Measurements from ENCODE around the gene TMEM41A. TPM values are rescaled to one million over a fixed set of nuclear protein-coding genes. Genes with fewer than 3 reads are reported as not detected.

The TMEM41A gene
- total RNA-seq, 1 donor from 2014 or later = 15.9 TPM

- H3K36me3 Mint-ChIP-seq (ENCODE audit: low read depth) = no peaks in the 10 kb centered on the region
- peaks cover 4% of the 10 kb centered on the region for H3K27me3 Mint-ChIP-seq (ENCODE audit: low read depth)
- no peak for DNase-seq (ENCODE audit: low spot score)
- H3K4me3 Mint-ChIP-seq (ENCODE audit: unreplicated experiment) = no peak overlapping the region
- no peak for TF ChIP-seq CTCF (IDR thresholded peaks at IDR 0.05)
- no peaks in the 10 kb centered on the region for H3K4me1 Mint-ChIP-seq (ENCODE audit: low read depth)
- H3K9me3 Mint-ChIP-seq (ENCODE audit: low read depth) = no peaks in the 10 kb centered on the region
- H3K27ac Mint-ChIP-seq (ENCODE audit: unreplicated experiment) = no peak overlapping the region
These were observed 9.0 kb upstream of the TMEM41A start for GRCh38 chr3:185507883-185508282.

- Mint-ChIP-seq H3K27ac (ENCODE audit: unreplicated experiment) (no peak overlapping the region), H3K4me3 (ENCODE audit: unreplicated experiment) (no peak overlapping the region), H3K27me3 (ENCODE audit: low read depth) (peaks cover 8% of the 10 kb centered on the region), H3K9me3 (ENCODE audit: low read depth) (no peaks in the 10 kb centered on the region), H3K36me3 (ENCODE audit: low read depth) (no peaks in the 10 kb centered on the region), H3K4me1 (ENCODE audit: low read depth) (no peaks in the 10 kb centered on the region)
- DNase-seq (ENCODE audit: low spot score) = no peak
- TF ChIP-seq CTCF (IDR thresholded peaks at IDR 0.05) = no peak
These were observed 5.8 kb upstream of the TMEM41A start for GRCh38 chr3:185504636-185505035.

GRCh38 chr3:185503521-185503920 is 4.7 kb upstream of the TMEM41A start:
- Mint-ChIP-seq H3K4me1 (ENCODE audit: low read depth) (peaks cover 4% of the 10 kb centered on the region), H3K36me3 (ENCODE audit: low read depth) (no peaks in the 10 kb centered on the region), H3K27ac (ENCODE audit: unreplicated experiment) (no peak overlapping the region)

GRCh38 chr3:185502987-185503386 is 4.2 kb upstream of the TMEM41A start:
- DNase-seq (ENCODE audit: low spot score) = no peak
- H3K27me3 Mint-ChIP-seq (ENCODE audit: low read depth) = peaks cover 8% of the 10 kb centered on the region
- H3K36me3 Mint-ChIP-seq (ENCODE audit: low read depth) = no peaks in the 10 kb centered on the region
- no peak for TF ChIP-seq CTCF (IDR thresholded peaks at IDR 0.05)
- H3K4me1 Mint-ChIP-seq (ENCODE audit: low read depth) = peaks cover 7% of the 10 kb centered on the region
- H3K9me3 Mint-ChIP-seq (ENCODE audit: low read depth) = no peaks in the 10 kb centered on the region
- H3K4me3 Mint-ChIP-seq (ENCODE audit: unreplicated experiment) = no peak overlapping the region
- H3K27ac Mint-ChIP-seq (ENCODE audit: unreplicated experiment) = no peak overlapping the region

More at GRCh38 chr3:185503521-185503920, 4.7 kb upstream of the TMEM41A start:
- no peak for TF ChIP-seq CTCF (IDR thresholded peaks at IDR 0.05)
- no peak for DNase-seq (ENCODE audit: low spot score)
- H3K9me3 Mint-ChIP-seq (ENCODE audit: low read depth) = no peaks in the 10 kb centered on the region
- H3K27me3 Mint-ChIP-seq (ENCODE audit: low read depth) = peaks cover 8% of the 10 kb centered on the region
- no peak overlapping the region for H3K4me3 Mint-ChIP-seq (ENCODE audit: unreplicated experiment)

- Mint-ChIP-seq H3K27ac (ENCODE audit: unreplicated experiment) (no peak overlapping the region), H3K4me3 (ENCODE audit: unreplicated experiment) (no peak overlapping the region), H3K36me3 (ENCODE audit: low read depth) (peaks cover 10% of the 10 kb centered on the region), H3K27me3 (ENCODE audit: low read depth) (no peaks in the 10 kb centered on the region), H3K4me1 (ENCODE audit: low read depth) (no peaks in the 10 kb centered on the region), H3K9me3 (ENCODE audit: low read depth) (no peaks in the 10 kb centered on the region)
- DNase-seq (ENCODE audit: low spot score) = no peak
- no peak for TF ChIP-seq CTCF (IDR thresholded peaks at IDR 0.05)
These were observed 8.6 kb downstream of the TMEM41A start for GRCh38 chr3:185490241-185490640.

Data from chondrocyte (in vitro differentiated cells).